Endodermal cell (in vitro differentiated cells): ENCODE results near the gene WDR37. TPM values are rescaled to one million over a fixed set of nuclear protein-coding genes. Genes with fewer than 3 reads are reported as not detected.

Experiments
- DNase-seq: peaks from one replicate; pipeline ENCODE4 v3.0.0-alpha.2; 2017
- H3K27ac ChIP-seq: 2 replicates; pipeline ENCODE4 v1.5.1; 2013; ENCODE audit warnings: mild to moderate bottlenecking, low read depth, low read length, moderate library complexity
- H3K27me3 ChIP-seq: 2 replicates; pipeline ENCODE4 v1.6.1; 2013; ENCODE audit warnings: mild to moderate bottlenecking, low read length, moderate library complexity; ENCODE audit not compliant: insufficient read depth, control insufficient read depth, poor library complexity, severe bottlenecking
- H3K36me3 ChIP-seq: 2 replicates; pipeline ENCODE4 v1.7.0; 2013; ENCODE audit warnings: mild to moderate bottlenecking, low read length, moderate library complexity; ENCODE audit not compliant: control insufficient read depth, insufficient read depth
- H3K4me1 ChIP-seq: one replicate; pipeline ENCODE4 v1.7.0; 2013; ENCODE audit warnings: low read length; ENCODE audit not compliant: control insufficient read depth, insufficient read depth
- H3K4me3 ChIP-seq: 2 replicates; pipeline ENCODE4 v1.5.1; 2013; ENCODE audit warnings: mild to moderate bottlenecking, low read length, moderate library complexity
- H3K9ac ChIP-seq: 2 replicates; pipeline ENCODE4 v1.6.1; 2013; ENCODE audit warnings: mild to moderate bottlenecking, low read length, moderate library complexity; ENCODE audit not compliant: poor library complexity, severe bottlenecking; ENCODE audit errors: extremely low read depth
- H3K9me3 ChIP-seq: 2 replicates; pipeline ENCODE4 v1.6.1; 2013; ENCODE audit warnings: mild to moderate bottlenecking, low read length, moderate library complexity; ENCODE audit not compliant: control insufficient read depth
- H3K27ac Mint-ChIP-seq: 2 replicates; pipeline ENCODE4 v1.8.0; 2020; ENCODE audit warnings: mixed read lengths
- H3K27me3 Mint-ChIP-seq: 2 replicates; pipeline ENCODE4 v1.8.0; 2021; ENCODE audit warnings: mild to moderate bottlenecking, mixed read lengths; ENCODE audit not compliant: insufficient read depth
- H3K36me3 Mint-ChIP-seq: 2 replicates; pipeline ENCODE4 v1.8.0; 2020; ENCODE audit warnings: low read depth, mixed read lengths
- H3K4me1 Mint-ChIP-seq: 2 replicates; pipeline ENCODE4 v1.8.0; 2020; ENCODE audit warnings: mixed read lengths
- H3K4me3 Mint-ChIP-seq: 2 replicates; pipeline ENCODE4 v1.8.0; 2020; ENCODE audit warnings: mild to moderate bottlenecking, moderate library complexity, mixed read lengths
- H3K9me3 Mint-ChIP-seq: 2 replicates; pipeline ENCODE4 v1.8.0; 2020; ENCODE audit warnings: mild to moderate bottlenecking, mixed read lengths
- WGBS, 2 experiments: methylation state at CpG; one replicate each; pipeline versions ENCODE4 v1.1.5 to v1.1.7; 2013; ENCODE audit warnings: missing lambda C conversion rate in 2 of 2, mixed read lengths in 1 of 2; ENCODE audit not compliant: insufficient coverage in 1 of 2, insufficient read length in 1 of 2; 5-methylcytosine and 5-hydroxymethylcytosine counted together
- total RNA-seq, 2 donors: library from RNA; stranded (reverse); fragmentation: NEBNext Ultra II Directional in 1 of 2; extraction: Animal tissue kit (Norgen Biotek cat#: 25700) in 1 of 2; gene quantifications; 2 replicates in 1 of 2; 3 replicates in 1 of 2; pipeline ENCODE4 v1.2.1, GENCODE V29; 2021
- TF ChIP-seq, protein P1 (sequence below): fragments of 200-600 bp; sonication (generic); conservative IDR thresholded peaks from 2 replicates; pipeline ENCODE4 v1.5.0; 2021; ENCODE audit warnings: antibody characterized with exemption, mild to moderate bottlenecking

The WDR37 gene
- total RNA-seq, 2 donors from 2014 or later = 10.7 TPM

DNA sequence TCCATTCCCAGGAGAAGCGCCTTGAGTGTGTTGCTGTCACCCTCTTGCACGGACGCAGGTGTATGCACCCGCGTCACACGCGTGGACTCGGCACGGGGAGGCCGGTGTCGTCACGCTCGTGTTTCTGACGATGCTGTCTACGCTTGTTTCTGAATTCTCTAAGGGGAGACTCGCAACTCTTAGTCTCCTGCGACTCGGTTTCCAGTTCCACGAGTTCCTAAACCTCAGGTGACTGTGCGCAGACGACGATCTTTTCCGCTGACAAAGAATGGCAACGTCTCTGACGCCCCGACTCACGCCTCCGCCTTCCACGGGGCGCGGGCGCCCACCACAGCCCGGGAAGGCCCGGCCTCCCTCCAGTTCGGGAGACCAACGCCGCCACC, 7.8 kb upstream of the WDR37 start:
- H3K4me3 Mint-ChIP-seq = peak overlapping the region; percentile 91
- 0% methylated on average over 19 to 37 of the region's 37 CpGs for WGBS, 2 experiments
- H3K27me3 Mint-ChIP-seq = no peaks in the 10 kb centered on the region
- H3K36me3 Mint-ChIP-seq = peaks cover 36% of the 10 kb centered on the region
- Histone ChIP-seq H3K4me3 (peak overlapping the region; percentile 100), H3K4me1 (peaks cover 3% of the 10 kb centered on the region), H3K9ac (peak overlapping the region; percentile 92), H3K27me3 (no peaks in the 10 kb centered on the region), H3K36me3 (peaks cover 51% of the 10 kb centered on the region), H3K27ac (peak overlapping the region; percentile 99), H3K9me3 (no peaks in the 10 kb centered on the region)
- H3K27ac Mint-ChIP-seq = peak overlapping the region; percentile 99
- no peaks in the 10 kb centered on the region for H3K9me3 Mint-ChIP-seq
- no peak for DNase-seq
- TF ChIP-seq, protein P1, sequence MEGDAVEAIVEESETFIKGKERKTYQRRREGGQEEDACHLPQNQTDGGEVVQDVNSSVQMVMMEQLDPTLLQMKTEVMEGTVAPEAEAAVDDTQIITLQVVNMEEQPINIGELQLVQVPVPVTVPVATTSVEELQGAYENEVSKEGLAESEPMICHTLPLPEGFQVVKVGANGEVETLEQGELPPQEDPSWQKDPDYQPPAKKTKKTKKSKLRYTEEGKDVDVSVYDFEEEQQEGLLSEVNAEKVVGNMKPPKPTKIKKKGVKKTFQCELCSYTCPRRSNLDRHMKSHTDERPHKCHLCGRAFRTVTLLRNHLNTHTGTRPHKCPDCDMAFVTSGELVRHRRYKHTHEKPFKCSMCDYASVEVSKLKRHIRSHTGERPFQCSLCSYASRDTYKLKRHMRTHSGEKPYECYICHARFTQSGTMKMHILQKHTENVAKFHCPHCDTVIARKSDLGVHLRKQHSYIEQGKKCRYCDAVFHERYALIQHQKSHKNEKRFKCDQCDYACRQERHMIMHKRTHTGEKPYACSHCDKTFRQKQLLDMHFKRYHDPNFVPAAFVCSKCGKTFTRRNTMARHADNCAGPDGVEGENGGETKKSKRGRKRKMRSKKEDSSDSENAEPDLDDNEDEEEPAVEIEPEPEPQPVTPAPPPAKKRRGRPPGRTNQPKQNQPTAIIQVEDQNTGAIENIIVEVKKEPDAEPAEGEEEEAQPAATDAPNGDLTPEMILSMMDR = no peak
- H3K4me1 Mint-ChIP-seq = peaks cover 17% of the 10 kb centered on the region

DNA sequence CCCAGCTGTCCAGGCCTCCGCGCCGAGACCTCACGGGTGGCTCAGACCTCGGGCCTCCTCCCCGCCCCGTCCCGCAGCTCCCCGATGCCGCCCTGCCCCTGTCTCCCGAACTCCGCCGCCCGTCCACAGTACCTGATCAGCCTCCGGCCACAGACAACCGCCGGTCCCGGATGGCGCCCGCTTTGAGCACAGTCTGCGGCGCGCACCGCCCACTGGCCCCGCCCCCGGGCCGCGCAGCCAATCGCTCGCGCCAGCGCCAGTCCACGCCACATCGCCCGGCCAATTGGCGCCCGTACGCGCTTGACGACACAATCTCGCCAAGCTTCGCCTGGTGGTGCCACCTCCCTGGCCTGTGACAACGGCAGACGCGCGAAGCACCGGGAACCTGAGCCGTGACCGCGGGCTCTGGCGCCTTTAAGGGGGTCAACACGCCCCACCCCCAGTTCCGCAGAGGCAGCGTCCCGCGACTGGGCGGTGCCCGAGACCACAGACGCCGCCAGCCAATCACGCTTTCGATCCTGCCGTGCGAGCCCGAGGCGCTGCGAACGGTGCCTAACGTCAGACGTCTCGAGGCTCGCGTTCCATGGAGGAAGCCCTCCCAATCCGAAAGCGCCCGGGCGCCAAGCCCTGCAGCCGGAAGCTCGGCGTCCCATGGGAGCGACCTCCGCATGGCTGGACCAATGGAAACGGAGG, 7.3 kb upstream of the WDR37 start, which contains the start of gene IDI1:
TSS of gene IDI1 (minus strand) at position 388 of the 693 bp plus-strand sequence. CDS start at position 272, 116 bp downstream.
- Histone ChIP-seq H3K27ac (peak within 1 kb of the TSS; percentile 99), H3K4me1 (peaks cover 3% of the 10 kb centered on the region), H3K27me3 (no peaks in the 10 kb centered on the region), H3K9me3 (no peaks in the 10 kb centered on the region), H3K4me3 (peak within 1 kb of the TSS; percentile 100), H3K36me3 (peaks cover 51% of the 10 kb centered on the region), H3K9ac (peak within 1 kb of the TSS; percentile 92)
- TF ChIP-seq, protein P1 = no peak
- no peaks in the 10 kb centered on the region for H3K9me3 Mint-ChIP-seq
- H3K4me1 Mint-ChIP-seq = peaks cover 17% of the 10 kb centered on the region
- H3K36me3 Mint-ChIP-seq = peaks cover 38% of the 10 kb centered on the region
- WGBS, 2 experiments = 0% methylated on average over 22 to 83 of the region's 83 CpGs
- peak within 1 kb of the TSS; percentile 91 for H3K4me3 Mint-ChIP-seq
- no peaks in the 10 kb centered on the region for H3K27me3 Mint-ChIP-seq
- DNase-seq = peak; percentile 99
- H3K27ac Mint-ChIP-seq = peak within 1 kb of the TSS; percentile 99

DNA sequence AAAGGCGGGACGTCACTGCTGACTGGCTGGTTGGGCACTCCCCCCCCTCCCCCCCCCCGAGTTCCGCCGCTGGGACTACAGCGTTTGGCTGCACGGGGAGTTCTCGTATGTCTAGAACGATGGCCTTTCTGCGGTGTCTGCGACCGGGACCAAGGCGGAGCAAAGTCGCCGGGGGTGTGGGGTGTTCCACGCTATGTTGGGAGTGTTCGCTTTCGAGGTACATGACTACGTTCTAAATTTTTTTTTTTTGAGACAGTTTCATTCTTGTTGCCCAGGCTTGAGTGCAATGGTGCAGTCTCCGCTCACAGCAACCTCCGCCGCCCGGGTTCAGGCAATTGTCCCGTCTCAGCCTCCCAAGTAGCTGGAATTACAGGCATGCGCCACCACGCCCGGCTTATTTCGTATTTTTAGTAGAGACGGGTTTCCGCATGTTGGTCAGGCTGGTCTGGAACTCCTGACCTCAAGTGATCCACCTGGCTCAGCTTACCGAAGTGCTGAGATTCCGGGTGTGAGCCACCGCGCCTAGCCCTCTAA, 6.7 kb upstream of the WDR37 start:
- Mint-ChIP-seq H3K4me1 (peaks cover 19% of the 10 kb centered on the region), H3K36me3 (peaks cover 44% of the 10 kb centered on the region), H3K27ac (peak overlapping the region; percentile 99), H3K27me3 (no peaks in the 10 kb centered on the region), H3K9me3 (no peaks in the 10 kb centered on the region), H3K4me3 (peak overlapping the region; percentile 91)
- peaks cover 51% of the 10 kb centered on the region for H3K36me3 ChIP-seq
- peaks cover 3% of the 10 kb centered on the region for H3K4me1 ChIP-seq
- 1 to 2% methylated on average over 23 to 34 of the region's 34 CpGs for WGBS, 2 experiments
- DNase-seq = no peak
- peak overlapping the region; percentile 92 for H3K9ac ChIP-seq
- peak overlapping the region; percentile 99 for H3K27ac ChIP-seq
- TF ChIP-seq, protein P1 = no peak
- H3K4me3 ChIP-seq = peak overlapping the region; percentile 100
- H3K9me3 ChIP-seq = no peaks in the 10 kb centered on the region
- no peaks in the 10 kb centered on the region for H3K27me3 ChIP-seq
